Skeletal muscle tissue (tissue), 4 donors: Measurements from ENCODE around the gene GABARAP. TPM values are rescaled to one million over a fixed set of nuclear protein-coding genes. Genes with fewer than 3 reads are reported as not detected.

Experiments used
- H3K27ac ChIP-seq: one replicate; pipeline ENCODE4 v1.7.0; 2013; ENCODE audit warnings: mild to moderate bottlenecking, low read depth, low read length, inconsistent platforms
- H3K27me3 ChIP-seq, 3 donors: one replicate each; pipeline ENCODE4 v1.7.0; 2013; ENCODE audit warnings: low read length in 3 of 3; ENCODE audit not compliant: control insufficient read depth in 3 of 3, insufficient read depth in 3 of 3
- H3K36me3 ChIP-seq, 3 donors: one replicate each; pipeline ENCODE4 v1.7.0; 2013; ENCODE audit warnings: low read length in 3 of 3; ENCODE audit not compliant: control insufficient read depth in 3 of 3, insufficient read depth in 3 of 3
- H3K4me1 ChIP-seq, 3 donors: one replicate each; pipeline ENCODE4 v1.7.0; 2013; ENCODE audit warnings: low read length in 3 of 3, mild to moderate bottlenecking in 3 of 3; ENCODE audit not compliant: control insufficient read depth in 3 of 3, insufficient read depth in 3 of 3
- H3K4me3 ChIP-seq, 3 donors: one replicate each; pipeline ENCODE4 v1.7.0; 2013; ENCODE audit warnings: low read length in 3 of 3
- H3K9ac ChIP-seq, 3 donors: one replicate each; pipeline ENCODE4 v1.7.0; 2013; ENCODE audit warnings: low read length in 3 of 3, mild to moderate bottlenecking in 3 of 3, moderate library complexity in 2 of 3, low read depth in 1 of 3
- H3K9me3 ChIP-seq, 3 donors: one replicate each; pipeline ENCODE4 v1.7.0; 2013; ENCODE audit warnings: low read length in 3 of 3; ENCODE audit not compliant: control insufficient read depth in 3 of 3
- total RNA-seq: library from RNA; depleted of rRNA; stranded (reverse); fragments of >200 nt; gene quantifications from one replicate; pipeline ENCODE4 v1.2.3, GENCODE V29; 2014
- donor health status: Osteomylitis.

The GABARAP gene
- total RNA-seq, 1 donor from 2014 or later = 259 TPM

- H3K9ac ChIP-seq = no peak overlapping the region
- no peak overlapping the region for H3K27ac ChIP-seq
- no peaks in the 10 kb centered on the region for H3K9me3 ChIP-seq
- no peak overlapping the region for H3K4me3 ChIP-seq
- H3K4me1 ChIP-seq = peaks cover 34 to 49% (median 40%) of the 10 kb centered on the region in 3 donors
- no peaks in the 10 kb centered on the region for H3K27me3 ChIP-seq
- peaks cover 10 to 27% (median 17%) of the 10 kb centered on the region in 3 donors for H3K36me3 ChIP-seq
Measured at GRCh38 chr17:7235693-7236665, 6.3 kb downstream of the GABARAP start.

- H3K4me1 ChIP-seq = peaks cover 21 to 35% (median 28%) of the 10 kb centered on the region in 3 donors
Measured at GRCh38 chr17:7234083-7234951, 7.9 kb downstream of the GABARAP start, which contains the start of gene DVL2. TSS of gene DVL2 (minus strand) at chr17:7234517. CDS start at chr17:7234262, 255 bp downstream.

GRCh38 chr17:7233701-7234082 lies 8.6 kb downstream of the GABARAP start:
- no peaks in the 10 kb centered on the region for H3K9me3 ChIP-seq
- peaks cover 21 to 35% (median 28%) of the 10 kb centered on the region in 3 donors for H3K4me1 ChIP-seq
- H3K36me3 ChIP-seq = peaks cover 21 to 34% (median 28%) of the 10 kb centered on the region in 3 donors
- peak overlapping the region; percentile 86 to 93 (median 91) for H3K9ac ChIP-seq
- no peaks in the 10 kb centered on the region for H3K27me3 ChIP-seq
- peak overlapping the region; percentile 81 for H3K27ac ChIP-seq
- peak overlapping the region; percentile 81 to 94 (median 87) for H3K4me3 ChIP-seq

More at GRCh38 chr17:7234083-7234951, 7.9 kb downstream of the GABARAP start, which contains the start of gene DVL2:
- H3K27ac ChIP-seq = peak within 1 kb of the TSS; percentile 81
- H3K9ac ChIP-seq = peak within 1 kb of the TSS; percentile 87 to 93 (median 91)
- H3K4me3 ChIP-seq = peak within 1 kb of the TSS; percentile 81 to 94 (median 87)
- H3K36me3 ChIP-seq = peaks cover 15 to 29% (median 22%) of the 10 kb centered on the region in 3 donors
- no peaks in the 10 kb centered on the region for H3K27me3 ChIP-seq
- H3K9me3 ChIP-seq = no peaks in the 10 kb centered on the region

GRCh38 chr17:7232114-7232513 lies 10.1 kb downstream of the GABARAP start:
- peaks cover 17 to 35% (median 28%) of the 10 kb centered on the region in 3 donors for H3K4me1 ChIP-seq
- no peak overlapping the region for H3K9ac ChIP-seq
- H3K9me3 ChIP-seq = no peaks in the 10 kb centered on the region
- H3K27me3 ChIP-seq = no peaks in the 10 kb centered on the region
- peak overlapping the region in 2 of 3 donors; percentile 6 to 17 for H3K4me3 ChIP-seq
- H3K36me3 ChIP-seq = peaks cover 33 to 48% (median 34%) of the 10 kb centered on the region in 3 donors
- no peak overlapping the region for H3K27ac ChIP-seq

GRCh38 chr17:7229504-7229903 lies 12.7 kb downstream of the GABARAP start:
- no peaks in the 10 kb centered on the region for H3K9me3 ChIP-seq

GRCh38 chr17:7228920-7229319 lies 13.3 kb downstream of the GABARAP start:
- H3K9ac ChIP-seq = no peak overlapping the region
- H3K27ac ChIP-seq = no peak overlapping the region
- no peak overlapping the region for H3K4me3 ChIP-seq
- H3K36me3 ChIP-seq = peaks cover 50 to 59% (median 59%) of the 10 kb centered on the region in 3 donors
- no peaks in the 10 kb centered on the region for H3K27me3 ChIP-seq
- H3K4me1 ChIP-seq = peaks cover 18 to 33% (median 23%) of the 10 kb centered on the region in 3 donors
- no peaks in the 10 kb centered on the region for H3K9me3 ChIP-seq

More at GRCh38 chr17:7229504-7229903, 12.7 kb downstream of the GABARAP start:
- Histone ChIP-seq H3K36me3 (peaks cover 46 to 54% (median 54%) of the 10 kb centered on the region in 3 donors), H3K4me3 (no peak overlapping the region), H3K4me1 (peaks cover 13 to 29% (median 20%) of the 10 kb centered on the region in 3 donors), H3K27ac (no peak overlapping the region), H3K27me3 (no peaks in the 10 kb centered on the region), H3K9ac (no peak overlapping the region)

GRCh38 chr17:7226721-7227710 lies 15.2 kb downstream of the GABARAP start:
- H3K4me1 ChIP-seq = peaks cover 24 to 33% (median 26%) of the 10 kb centered on the region in 3 donors
- H3K4me3 ChIP-seq = no peak overlapping the region
- H3K9me3 ChIP-seq = no peaks in the 10 kb centered on the region
- H3K27ac ChIP-seq = no peak overlapping the region
- H3K9ac ChIP-seq = no peak overlapping the region
- no peaks in the 10 kb centered on the region for H3K27me3 ChIP-seq
- H3K36me3 ChIP-seq = peaks cover 69 to 78% (median 77%) of the 10 kb centered on the region in 3 donors

- Histone ChIP-seq H3K27me3 (no peaks in the 10 kb centered on the region), H3K4me3 (no peak overlapping the region), H3K27ac (no peak overlapping the region), H3K4me1 (peaks cover 36 to 40% (median 38%) of the 10 kb centered on the region in 3 donors), H3K36me3 (peaks cover 81 to 90% (median 88%) of the 10 kb centered on the region in 3 donors), H3K9me3 (no peaks in the 10 kb centered on the region), H3K9ac (no peak overlapping the region)
Measured at GRCh38 chr17:7225711-7226331, 16.4 kb downstream of the GABARAP start.
